Right lobe of liver (tissue), 6 donors: ENCODE results near the gene M1AP. TPM values are rescaled to one million over a fixed set of nuclear protein-coding genes. Genes with fewer than 3 reads are reported as not detected.
"Not testable (repeated sequence)": the region's sequence is repeated elsewhere in the genome, so short reads cannot be mapped to it uniquely, and the experiment has no call there.

Experiments
- ATAC-seq, 4 donors: fragments of 200-7000 bp; cut with Tn5 transposase; one replicate each; pipeline ENCODE4 v1.9.1; 2020; ENCODE audit warnings: mild to moderate bottlenecking in 4 of 4, moderate library complexity in 4 of 4
- DNase-seq, 3 donors: peaks; one replicate each; pipeline ENCODE4 v3.0.0-alpha.2; 2020
- H3K27ac ChIP-seq, 3 donors: fragments of 200-600 bp; one replicate each; pipeline ENCODE4 v1.8.0; 2022
- H3K27me3 ChIP-seq, 2 donors: fragments of 200-600 bp; one replicate each; pipeline ENCODE4 v1.8.0; 2022
- H3K36me3 ChIP-seq, 4 donors: fragments of 200-600 bp; sonication (generic) in 1 of 4; one replicate each; pipeline versions ENCODE4 v1.5.1 to v1.8.0; 2017 to 2022; ENCODE audit warnings: control low read depth in 1 of 4
- H3K4me1 ChIP-seq, 4 donors: fragments of 200-600 bp; sonication (generic) in 1 of 4; one replicate each; pipeline versions ENCODE4 v1.5.1 to v1.8.0; 2017 to 2022; ENCODE audit warnings: control low read depth in 1 of 4
- H3K4me3 ChIP-seq, 3 donors: fragments of 200-600 bp; one replicate each; pipeline ENCODE4 v1.8.0; 2022
- H3K9me3 ChIP-seq, 4 donors: fragments of 200-600 bp; sonication (generic) in 1 of 4; one replicate each; pipeline versions ENCODE4 v1.5.1 to v1.8.0; 2017 to 2022; ENCODE audit warnings: control low read depth in 1 of 4
- CTCF ChIP-seq, 4 donors: fragments of 200-600 bp in 3 of 4; fragments of 450-650 bp in 1 of 4; IDR thresholded peaks; one replicate each; pipeline versions ENCODE4 v1.5.1 to v1.8.0; 2016 to 2022; ENCODE audit warnings: antibody characterized with exemption in 4 of 4, mild to moderate bottlenecking in 2 of 4
- POLR2A ChIP-seq: fragments of 450-650 bp; IDR thresholded peaks from one replicate; pipeline ENCODE4 v1.6.1; 2017; ENCODE audit warnings: antibody characterized with exemption, mild to moderate bottlenecking
- WGBS: methylation state at CpG from one replicate; pipeline ENCODE4 v1.1.6; 2018; ENCODE audit warnings: low coverage, low lambda C conversion rate; ENCODE audit not compliant: insufficient coverage; ENCODE audit errors: missing lambda C conversion rate; 5-methylcytosine and 5-hydroxymethylcytosine counted together
- intact Hi-C, 2 donors: fragments of 100-400 bp; cut with DNase I; formaldehyde crosslinking; loops; one replicate each; pipeline versions ENCODE4 v1.11.2 to v1.14.1; 2022
- total RNA-seq, 6 experiments: library from RNA; depleted of rRNA in 2 of 6; stranded (reverse); fragments of >200 nt in 2 of 6; fragmentation: NEBNext Ultra II Directional in 3 of 6; extraction: Animal tissue kit (Norgen Biotek cat#: 25700) in 3 of 6; gene quantifications; one replicate each; pipeline versions ENCODE4 v1.1.0 to v1.2.4, GENCODE V29; 2016 to 2023
- donor health status: DM: no; HTN: yes; CAD: no.
- donor health status: DM: no; HTN: no; CAD: no.
- donor health status: DM: no; HTN: no; CAD: no.
- donor health status: DM: no; HTN: yes; CAD: no.
- donor health status: DM: no; HTN: yes; CAD: no.

M1AP gene
- total RNA-seq, 6 experiments from 2014 or later, result not detected

GRCh38 chr2:74632209-74632938 is 15.8 kb downstream of the M1AP start:
- Histone ChIP-seq H3K27ac (no peak overlapping the region), H3K9me3 (no peaks in the 10 kb centered on the region), H3K4me1 (no peaks in the 10 kb centered on the region), H3K4me3 (no peak overlapping the region), H3K27me3 (no peaks in the 10 kb centered on the region), H3K36me3 (no peaks in the 10 kb centered on the region)
- no peak for TF ChIP-seq POLR2A
- no peak for TF ChIP-seq CTCF (IDR thresholded peaks at IDR 0.05)
- DNase-seq (no peak), ATAC-seq (no peak)
- intact Hi-C loops, result no loop called here
- WGBS, result 80% methylated on average over 3 of the region's 3 CpGs

- intact Hi-C loops, H3K27ac ChIP-seq, H3K4me1 ChIP-seq, H3K27me3 ChIP-seq, H3K9me3 ChIP-seq, H3K36me3 ChIP-seq, ATAC-seq, H3K4me3 ChIP-seq, DNase-seq: not testable (repeated sequence)
- 81% methylated on average over 3 of the region's 3 CpGs for WGBS
Measured at GRCh38 chr2:74630454-74630853, 17.7 kb downstream of the M1AP start.

- no peaks in the 10 kb centered on the region for H3K27me3 ChIP-seq
Measured at GRCh38 chr2:74628538-74629105, 19.5 kb downstream of the M1AP start.

GRCh38 chr2:74625658-74626425 is 22.3 kb downstream of the M1AP start:
- TF ChIP-seq CTCF (IDR thresholded peaks at IDR 0.05), result no peak
- Histone ChIP-seq H3K4me3 (no peak overlapping the region), H3K27me3 (no peaks in the 10 kb centered on the region), H3K27ac (no peak overlapping the region), H3K36me3 (no peaks in the 10 kb centered on the region), H3K4me1 (no peaks in the 10 kb centered on the region), H3K9me3 (no peaks in the 10 kb centered on the region)
- intact Hi-C loops, result no loop called here
- no peak for ATAC-seq
- WGBS, result 88% methylated on average over 5 of the region's 5 CpGs
- no peak for DNase-seq

More at GRCh38 chr2:74628538-74629105, 19.5 kb downstream of the M1AP start:
- no peak for TF ChIP-seq POLR2A
- ATAC-seq, result no peak
- Histone ChIP-seq H3K4me1 (no peaks in the 10 kb centered on the region), H3K9me3 (no peaks in the 10 kb centered on the region), H3K27ac (no peak overlapping the region), H3K4me3 (no peak overlapping the region), H3K36me3 (no peaks in the 10 kb centered on the region)
- WGBS, result 52% methylated on average over 3 of the region's 3 CpGs
- intact Hi-C loops, result no loop called here
- no peak for DNase-seq

GRCh38 chr2:74620671-74621070 is 27.5 kb downstream of the M1AP start:
- DNase-seq (no peak), ATAC-seq (no peak)
- Histone ChIP-seq H3K36me3 (no peaks in the 10 kb centered on the region), H3K27ac (no peak overlapping the region), H3K27me3 (no peaks in the 10 kb centered on the region), H3K9me3 (no peaks in the 10 kb centered on the region), H3K4me1 (no peaks in the 10 kb centered on the region), H3K4me3 (no peak overlapping the region)
- TF ChIP-seq POLR2A, result no peak
- no peak for TF ChIP-seq CTCF (IDR thresholded peaks at IDR 0.05)
- intact Hi-C loops, result no loop called here
- WGBS, result 83% methylated on average over 12 of the region's 12 CpGs
